Measurements from ENCODE around the gene PYGO1.

DNA sequence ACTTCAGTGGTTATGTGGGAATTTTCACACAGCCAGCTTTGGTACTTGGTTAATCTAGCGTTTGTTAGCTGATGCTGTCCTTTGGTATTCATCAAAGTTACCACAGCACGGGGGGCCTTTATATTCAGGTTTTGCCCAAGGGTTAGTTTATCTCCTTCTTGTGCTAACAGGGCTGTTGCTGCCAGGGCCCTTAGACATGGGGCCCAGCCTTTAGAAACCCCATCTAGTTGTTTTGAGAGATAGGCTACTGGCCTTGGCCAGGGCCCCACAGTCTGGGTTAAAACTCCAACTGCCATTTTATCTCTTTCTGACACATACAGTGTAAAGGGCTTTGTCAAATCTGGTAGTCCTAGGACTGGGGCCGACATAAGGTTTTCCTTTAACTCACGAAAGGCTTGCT is 72.7 kb downstream of the PYGO1 start:
- TF ChIP-seq, protein P1, sequence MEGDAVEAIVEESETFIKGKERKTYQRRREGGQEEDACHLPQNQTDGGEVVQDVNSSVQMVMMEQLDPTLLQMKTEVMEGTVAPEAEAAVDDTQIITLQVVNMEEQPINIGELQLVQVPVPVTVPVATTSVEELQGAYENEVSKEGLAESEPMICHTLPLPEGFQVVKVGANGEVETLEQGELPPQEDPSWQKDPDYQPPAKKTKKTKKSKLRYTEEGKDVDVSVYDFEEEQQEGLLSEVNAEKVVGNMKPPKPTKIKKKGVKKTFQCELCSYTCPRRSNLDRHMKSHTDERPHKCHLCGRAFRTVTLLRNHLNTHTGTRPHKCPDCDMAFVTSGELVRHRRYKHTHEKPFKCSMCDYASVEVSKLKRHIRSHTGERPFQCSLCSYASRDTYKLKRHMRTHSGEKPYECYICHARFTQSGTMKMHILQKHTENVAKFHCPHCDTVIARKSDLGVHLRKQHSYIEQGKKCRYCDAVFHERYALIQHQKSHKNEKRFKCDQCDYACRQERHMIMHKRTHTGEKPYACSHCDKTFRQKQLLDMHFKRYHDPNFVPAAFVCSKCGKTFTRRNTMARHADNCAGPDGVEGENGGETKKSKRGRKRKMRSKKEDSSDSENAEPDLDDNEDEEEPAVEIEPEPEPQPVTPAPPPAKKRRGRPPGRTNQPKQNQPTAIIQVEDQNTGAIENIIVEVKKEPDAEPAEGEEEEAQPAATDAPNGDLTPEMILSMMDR (IDR thresholded peaks at IDR 0.05; ENCODE audit: insufficient read depth, low read length), result no peak
- TF ChIP-seq POLR2AphosphoS5 (IDR thresholded peaks at IDR 0.05; ENCODE audit: low read depth) (no peak), GABPA (IDR thresholded peaks at IDR 0.05; ENCODE audit: low read depth) (no peak)
